HepG2 (cell line): ENCODE measurements around the gene REG1B. TPM values are rescaled to one million over a fixed set of nuclear protein-coding genes. Genes with fewer than 3 reads are reported as not detected.

Source experiments
- ATAC-seq: fragments of 200-7000 bp; cut with Tn5 transposase; 3 replicates; pipeline ENCODE4 v1.9.1; 2020; ENCODE audit warnings: mild to moderate bottlenecking, moderate library complexity
- BruUV-seq: library from RNA; stranded (reverse); fragments of 400-500 nt; replicated peaks from 2 replicates; lab custom pipeline; 2021; lab: Mats Ljungman, UMichigan
- CTCF ChIA-PET: fragments of 300-600 bp; formaldehyde crosslinking; extraction: SDS; loops from one replicate; lab custom pipeline; 2021; ENCODE audit warnings: low total read pairs, inconsistent platforms, low intra/inter-chr PET ratio; lab: Yijun Ruan, JAX
- POLR2A ChIA-PET: fragments of 350-600 bp; sonication (Branson Sonifier 250); formaldehyde crosslinking; loops from one replicate; lab custom pipeline; 2020; ENCODE audit warnings: antibody characterized with exemption, inconsistent platforms; lab: Yijun Ruan, JAX
- DNase-seq: peaks from one replicate; pipeline ENCODE4 v3.0.0-alpha.2; 2015; ENCODE audit warnings: low spot score
- FAIRE-seq: peaks from 3 replicates; lab custom pipeline; 2011; peaks lifted over from hg19 to GRCh38; lab: Jason Lieb, UNC
- H2AFZ ChIP-seq: one replicate; pipeline ENCODE4 v1.6.1; 2011; ENCODE audit warnings: low read length, inconsistent platforms
- H3K27ac ChIP-seq: fragments of 300-600 bp; 3 replicates; pipeline ENCODE4 v1.8.0; 2011; ENCODE audit warnings: mixed run types, mild to moderate bottlenecking, mixed read lengths, low read length, inconsistent platforms; ENCODE audit not compliant: insufficient read depth; ENCODE audit errors: extremely low read length
- H3K27me3 ChIP-seq, 2 experiments: fragments of 200-600 bp in 1 of 2; 2 replicates in 1 of 2; 3 replicates in 1 of 2; pipeline versions ENCODE4 v1.6.0 to v1.8.0; 2011; ENCODE audit warnings: low read length in 2 of 2, mild to moderate bottlenecking in 2 of 2, moderate library complexity in 2 of 2, inconsistent platforms in 1 of 2; ENCODE audit not compliant: insufficient read depth in 2 of 2, control insufficient read depth in 1 of 2
- H3K36me3 ChIP-seq, 2 experiments: fragments of 200-600 bp in 1 of 2; replicated peaks in 1 of 2; 2 replicates in 1 of 2; 3 replicates in 1 of 2; pipeline versions ENCODE4 v1.5.1 to v1.8.0; 2011; ENCODE audit warnings: low read length in 2 of 2, inconsistent platforms in 1 of 2; ENCODE audit not compliant: insufficient read depth in 2 of 2, control insufficient read depth in 1 of 2
- H3K4me1 ChIP-seq: 2 replicates; pipeline ENCODE4 v1.5.1; 2012; ENCODE audit warnings: low read length, inconsistent platforms; ENCODE audit not compliant: insufficient read depth
- H3K4me2 ChIP-seq: 2 replicates; pipeline ENCODE4 v1.6.0; 2011; ENCODE audit warnings: low read depth, low read length, inconsistent platforms
- H3K4me3 ChIP-seq, 3 experiments: fragments of 200-600 bp in 1 of 3; sonication (generic), shearing (Covaris generic) in 1 of 3; replicated peaks in 1 of 3; 2 replicates each; pipeline ENCODE4 v1.5.1; 2011 to 2016; ENCODE audit warnings: low read length in 3 of 3, inconsistent platforms in 2 of 3, low read depth in 2 of 3, mild to moderate bottlenecking in 2 of 3, control low read depth in 1 of 3, mixed read lengths in 1 of 3; ENCODE audit not compliant: insufficient read depth in 1 of 3
- H3K79me2 ChIP-seq: one replicate; pipeline ENCODE4 v1.6.1; 2011; ENCODE audit warnings: low read length, inconsistent platforms; ENCODE audit not compliant: insufficient read depth
- H3K9ac ChIP-seq: 2 replicates; pipeline ENCODE4 v1.6.0; 2011; ENCODE audit warnings: mild to moderate bottlenecking, low read depth, low read length, inconsistent platforms; ENCODE audit not compliant: insufficient read depth
- H3K9me3 ChIP-seq: 2 replicates; pipeline ENCODE4 v1.5.1; 2012; ENCODE audit warnings: mild to moderate bottlenecking, low read length
- H4K20me1 ChIP-seq: 2 replicates; pipeline ENCODE4 v1.6.0; 2011; ENCODE audit warnings: inconsistent platforms, mild to moderate bottlenecking, low read length, moderate library complexity; ENCODE audit not compliant: insufficient read depth
- EZH2 ChIP-seq: conservative IDR thresholded peaks from 2 replicates; pipeline ENCODE4 v1.6.1; 2012; ENCODE audit warnings: mild to moderate bottlenecking, low read depth, low read length, moderate library complexity
- GABPA ChIP-seq, 2 experiments: IDR thresholded peaks; 2 replicates each; pipeline ENCODE4 v1.6.1; 2011 to 2016; ENCODE audit warnings: low read depth in 2 of 2, low read length in 1 of 2, missing biosample characterization in 1 of 2, missing genetic modification characterization in 1 of 2
- RXRB ChIP-seq: IDR thresholded peaks from 2 replicates; pipeline ENCODE4 v1.6.1; 2016; ENCODE audit warnings: borderline replicate concordance, missing genetic modification reagents, missing compliant biosample characterization
- SMAD1 ChIP-seq: sonication (generic); formaldehyde crosslinking; IDR thresholded peaks from 2 replicates; pipeline ENCODE4 v1.4.0; 2020; ENCODE audit warnings: missing genetic modification reagents, low read depth, mild to moderate bottlenecking, borderline replicate concordance
- THAP11 ChIP-seq: IDR thresholded peaks from 2 replicates; pipeline ENCODE4 v1.6.1; 2016; ENCODE audit warnings: missing biosample characterization, missing genetic modification reagents
- ZNF224 ChIP-seq: sonication (generic); formaldehyde crosslinking; IDR thresholded peaks from 2 replicates; pipeline ENCODE4 v1.5.0; 2020; ENCODE audit warnings: mild to moderate bottlenecking, missing genetic modification reagents
- ZNF431 ChIP-seq: sonication (generic); formaldehyde crosslinking; IDR thresholded peaks from 2 replicates; pipeline ENCODE4 v1.9.0; 2022; ENCODE audit warnings: missing genetic modification reagents, low read depth, mild to moderate bottlenecking, borderline replicate concordance
- ZNF530 ChIP-seq: sonication (generic); formaldehyde crosslinking; IDR thresholded peaks from 2 replicates; pipeline ENCODE4 v1.5.0; 2020; ENCODE audit warnings: low read depth, mild to moderate bottlenecking, missing genetic modification reagents
- ZNF589 ChIP-seq: sonication (generic); formaldehyde crosslinking; conservative IDR thresholded peaks from 2 replicates; pipeline ENCODE4 v1.8.0; 2022; ENCODE audit warnings: mild to moderate bottlenecking, moderate library complexity, missing genetic modification reagents
- WGBS: methylation state at CpG from one replicate; pipeline ENCODE4 v1.1.6; 2017; ENCODE audit warnings: low lambda C conversion rate; 5-methylcytosine and 5-hydroxymethylcytosine counted together
- in situ Hi-C: cut with HindIII; loops from 2 replicates; pipeline ENCODE4 v1.10.0; 2017; ENCODE audit warnings: low pct_unique_long_range_greater_than_20kb; ENCODE audit not compliant: extremely low pct_ligation_motif_present
- intact Hi-C: fragments of 100-400 bp; cut with micrococcal nuclease; formaldehyde crosslinking; loops from one replicate; pipeline ENCODE4 v1.10.0; 2022; ENCODE audit not compliant: unreplicated experiment
- polyA plus RNA-seq, 8 experiments: library from polyadenylated mRNA; depleted of rRNA in 3 of 8; stranded (reverse) in 7 of 8; unstranded in 1 of 8; fragments of >200 nt; fragmentation: Illumina TruSeq in 4 of 8; extraction: Trizol in 4 of 8; gene quantifications; 2 replicates each; pipeline versions ENCODE4 v1.2.1 to v1.2.3, GENCODE V29; 2011 to 2016; ENCODE audit warnings: low read depth in 4 of 8, missing spikeins in 1 of 8, mixed read lengths in 1 of 8; ENCODE audit not compliant: insufficient read depth in 1 of 8
- total RNA-seq, 5 experiments: library from RNA; depleted of rRNA; stranded (reverse); fragments of >200 nt; fragmentation: Illumina TruSeq; extraction: Trizol; gene quantifications; 2 replicates each; pipeline ENCODE4 v1.2.3, GENCODE V29; 2016; ENCODE audit warnings: low read depth in 1 of 5

Gene REG1B
- total and polyA plus RNA-seq, 2 of the 13 experiments (the other 11 are each of a cell fraction or from before 2014, with no cell fraction given) = not detected

DNA sequence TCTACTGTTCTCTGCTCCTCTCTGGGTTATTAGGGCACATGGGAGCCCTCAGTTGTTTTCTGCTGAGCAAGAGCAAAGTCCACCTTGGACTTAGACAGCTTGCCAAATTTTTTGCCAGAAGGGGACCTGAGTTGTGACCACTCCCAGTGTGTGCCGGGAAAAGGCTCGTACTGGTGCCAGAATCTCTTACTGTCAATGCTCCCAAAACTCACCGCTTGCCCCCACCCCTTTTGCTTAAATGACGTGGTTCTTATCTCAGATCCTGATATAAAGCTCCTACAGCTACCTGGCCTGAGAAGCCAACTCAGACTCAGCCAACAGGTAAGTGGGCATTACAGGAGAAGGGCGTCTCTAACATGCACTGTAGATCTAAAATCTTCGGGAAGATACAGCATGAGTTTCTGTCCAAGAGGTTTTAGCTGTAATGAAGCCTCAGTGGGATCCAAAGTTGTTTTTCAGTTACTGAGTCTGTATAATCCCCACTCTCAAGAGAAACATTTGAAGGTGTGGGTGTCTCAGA lies 32.5 kb upstream of the REG1B start, which contains the start of gene REG1A:
REG1A (plus strand) TSS at position 295 of the 520 bp plus-strand sequence. CDS start 374 bp downstream, outside the sequence.
- Histone ChIP-seq H3K27ac (no peak within 1 kb of the TSS), H3K27me3 (no peaks in the 10 kb centered on the region), H3K9ac (no peak within 1 kb of the TSS), H3K4me3 (no peak within 1 kb of the TSS), H3K4me1 (no peaks in the 10 kb centered on the region), H4K20me1 (no peaks in the 10 kb centered on the region), H3K4me2 (no peak within 1 kb of the TSS), H3K79me2 (no peaks in the 10 kb centered on the region), H2AFZ (no peak within 1 kb of the TSS), H3K36me3 (no peaks in the 10 kb centered on the region), H3K9me3 (no peaks in the 10 kb centered on the region)
- in situ Hi-C loops = no loop called here
- FAIRE-seq (no peak), DNase-seq (no peak), ATAC-seq (no peak)
- 33% methylated on average over 6 of the region's 6 CpGs for WGBS
- ChIA-PET POLR2A (no interaction called here), CTCF (no interaction called here)
- BruUV-seq = no TSS peak
- intact Hi-C loops = no loop called here
- TF ChIP-seq THAP11 (CRISPR knock-in tag) (no peak), EZH2 (no peak), SMAD1 (CRISPR knock-in tag) (no peak), ZNF431 (CRISPR knock-in tag) (no peak), GABPA (IDR thresholded peaks at IDR 0.05; ENCODE audit: low read depth, low read length) (no peak), GABPA (CRISPR knock-in tag; IDR thresholded peaks at IDR 0.05; ENCODE audit: low read depth) (no peak), ZNF589 (no peak), RXRB (CRISPR knock-in tag) (no peak), ZNF530 (CRISPR knock-in tag) (no peak), ZNF224 (CRISPR knock-in tag) (no peak)
